G401 (cell line): ENCODE data around the gene RNF149. TPM values are rescaled to one million over a fixed set of nuclear protein-coding genes. Genes with fewer than 3 reads are reported as not detected.
"Not testable (repeated sequence)": the region's sequence is repeated elsewhere in the genome, so short reads cannot be mapped to it uniquely, and the experiment has no call there.

Source experiments
- DNase-seq: peaks from one replicate; pipeline ENCODE4 v3.0.0-alpha.2; 2015; ENCODE audit warnings: low spot score
- in situ Hi-C: cut with HindIII; loops from 2 replicates; pipeline ENCODE4 v1.10.0; 2016; ENCODE audit warnings: low sequenced_read_pairs, mixed read lengths
- total RNA-seq: library from RNA; depleted of rRNA; stranded (reverse); fragments of >200 nt; shearing (Covaris generic); gene quantifications from 2 replicates; pipeline ENCODE4 v1.2.3, GENCODE V29; 2014

Gene RNF149
- total RNA-seq, 1 experiment from 2014 or later = 21.7 TPM

GRCh38 chr2:101267671-101268656 lies 40.5 kb downstream of the RNF149 start:
- no peak for DNase-seq
- in situ Hi-C loops = no loop called here

GRCh38 chr2:101265893-101266499 lies 42.5 kb downstream of the RNF149 start:
- DNase-seq = no peak
- in situ Hi-C loops = no loop called here

DNA sequence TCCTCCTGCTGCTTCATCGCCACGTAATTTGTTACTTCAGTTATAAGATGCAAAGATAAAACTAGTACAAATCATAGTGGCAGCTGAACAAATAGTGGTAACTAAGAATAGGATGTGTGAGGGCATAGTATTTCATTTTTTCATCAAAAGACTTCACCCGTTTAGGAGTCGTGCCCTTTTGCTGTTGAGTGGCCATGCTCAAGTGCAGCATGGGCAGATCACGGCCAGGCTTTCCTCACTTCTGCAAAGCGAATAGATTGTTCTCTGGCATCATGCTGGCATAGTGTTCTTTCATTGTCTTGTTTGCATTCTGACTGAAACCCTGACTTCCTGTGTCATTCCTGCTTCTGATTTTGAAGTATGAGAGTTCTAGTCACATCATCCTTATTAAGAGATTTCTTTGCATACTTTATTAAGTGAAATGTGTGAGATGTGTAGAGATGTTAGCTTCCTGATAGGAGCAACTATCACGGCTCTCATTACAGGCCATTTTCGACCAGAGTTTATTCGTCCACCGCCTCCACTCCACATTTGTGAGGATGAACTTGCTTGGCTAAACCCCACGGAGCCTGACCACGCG lies 44.1 kb downstream of the RNF149 start:
- no peak for DNase-seq
- in situ Hi-C loops = no loop called here

DNA sequence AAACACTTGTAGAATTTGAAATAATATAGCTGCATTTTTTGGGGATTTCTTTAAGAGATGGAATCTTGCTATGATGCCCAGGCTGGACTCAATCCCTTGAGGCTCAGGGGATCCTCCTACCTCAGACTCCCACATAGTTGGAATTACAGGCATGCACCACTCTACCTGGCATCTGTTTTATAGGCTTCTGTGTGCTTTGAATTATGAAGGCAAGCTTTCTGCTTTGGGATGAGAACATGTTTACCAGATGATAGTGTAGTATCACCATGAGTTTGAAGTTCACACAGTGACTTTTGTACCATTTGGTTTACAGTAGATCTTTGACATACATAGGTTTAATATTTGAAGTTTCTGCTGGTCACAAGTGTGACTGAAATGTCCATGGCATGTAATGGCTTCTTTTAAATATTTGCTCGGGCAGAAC lies 45.1 kb downstream of the RNF149 start:
- DNase-seq = no peak
- in situ Hi-C loops = no loop called here

GRCh38 chr2:101262142-101262541 lies 46.4 kb downstream of the RNF149 start:
- in situ Hi-C loops = no loop called here

GRCh38 chr2:101258804-101259203 lies 49.7 kb downstream of the RNF149 start:
- in situ Hi-C loops = no loop called here
- DNase-seq = no peak

More at GRCh38 chr2:101262142-101262541, 46.4 kb downstream of the RNF149 start:
- no peak for DNase-seq

DNA sequence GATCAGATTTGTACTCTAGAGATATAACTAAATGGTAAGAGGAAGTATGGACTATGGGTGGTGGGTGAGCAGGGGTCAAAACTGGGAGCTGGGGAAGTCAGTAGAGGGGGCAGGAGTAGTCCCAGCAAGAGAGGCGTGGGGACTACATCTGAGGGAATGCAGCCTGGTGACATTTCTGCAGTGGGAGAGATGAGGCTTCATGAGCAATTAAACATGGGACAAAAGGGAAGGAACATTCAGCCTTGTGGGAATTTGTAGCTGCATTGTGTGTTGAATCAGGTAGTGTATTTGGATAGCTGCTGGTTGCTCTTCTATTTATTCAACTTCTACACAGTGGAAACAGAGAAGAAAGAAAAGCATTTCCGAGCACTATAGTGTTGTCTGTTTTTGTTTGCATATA lies 52.2 kb downstream of the RNF149 start:
- no peak for DNase-seq
- in situ Hi-C loops = no loop called here

- in situ Hi-C loops = no loop called here
- DNase-seq = no peak
These were observed 53.0 kb downstream of the RNF149 start for GRCh38 chr2:101255501-101255900.

DNA sequence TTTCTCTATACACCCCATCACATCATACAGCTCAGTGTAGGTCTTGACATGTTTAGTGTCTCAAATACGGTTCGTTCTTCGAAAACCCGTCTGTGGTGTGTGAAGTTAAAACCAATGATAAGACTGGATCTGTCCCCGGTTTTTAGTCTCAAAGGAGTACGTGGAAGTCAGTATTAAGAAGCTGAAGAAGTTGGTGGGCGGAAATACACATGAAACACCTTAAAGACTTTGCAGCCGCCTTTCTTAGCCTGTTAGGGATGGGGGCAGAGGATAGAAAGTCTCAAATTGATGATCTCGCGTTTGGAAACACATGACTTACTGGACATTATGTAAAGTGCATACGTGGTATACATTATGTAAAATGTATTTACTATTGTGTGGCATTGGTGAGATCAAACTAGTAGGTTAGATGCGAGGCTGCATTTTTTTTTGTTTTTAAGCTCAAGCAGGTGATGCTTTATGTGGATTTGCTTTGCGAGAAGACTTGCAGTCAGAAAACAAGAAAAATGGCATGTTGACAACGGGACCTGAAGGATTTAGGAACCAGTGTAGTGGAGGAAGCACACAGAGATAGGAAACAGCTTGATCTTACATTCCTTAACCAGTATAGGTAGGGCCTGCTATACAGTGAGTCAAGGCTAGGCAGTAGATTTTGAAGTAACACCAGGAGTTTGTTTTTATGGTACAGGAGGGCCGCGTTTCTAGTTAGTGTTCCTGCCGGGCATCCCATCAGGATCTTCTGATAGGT lies 54.6 kb downstream of the RNF149 start:
- in situ Hi-C loops = no loop called here

DNA sequence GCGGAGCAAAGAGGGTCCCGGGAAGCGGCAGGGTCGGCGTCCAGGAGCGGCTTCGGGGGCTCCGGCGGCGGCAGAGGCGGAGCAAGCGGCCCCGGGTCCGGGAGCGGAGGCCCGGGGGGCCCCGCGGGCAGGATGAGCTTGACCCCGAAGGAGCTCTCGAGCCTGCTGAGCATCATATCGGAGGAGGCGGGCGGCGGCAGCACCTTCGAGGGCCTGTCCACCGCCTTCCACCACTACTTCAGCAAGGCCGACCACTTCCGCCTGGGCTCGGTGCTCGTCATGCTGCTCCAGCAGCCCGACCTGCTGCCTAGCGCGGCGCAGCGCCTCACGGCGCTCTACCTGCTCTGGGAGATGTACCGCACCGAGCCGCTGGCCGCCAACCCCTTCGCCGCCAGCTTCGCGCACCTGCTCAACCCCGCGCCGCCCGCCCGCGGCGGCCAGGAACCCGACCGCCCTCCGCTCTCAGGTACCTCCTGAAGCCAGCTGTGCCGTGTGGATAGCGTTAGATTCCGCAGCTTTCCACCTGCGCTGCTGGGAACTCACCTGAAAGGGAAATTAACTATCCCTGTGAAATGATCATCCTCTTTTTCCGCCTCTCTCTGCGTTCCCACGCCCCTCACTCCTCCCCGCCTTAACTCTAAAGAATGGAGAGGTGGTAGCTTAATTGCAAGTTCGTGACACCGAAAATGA lies 55.3 kb downstream of the RNF149 start:
- in situ Hi-C loops = no loop called here
- DNase-seq = peak; percentile 49

More for the DNA sequence above, 54.6 kb downstream of the RNF149 start:
- DNase-seq = no peak

DNA sequence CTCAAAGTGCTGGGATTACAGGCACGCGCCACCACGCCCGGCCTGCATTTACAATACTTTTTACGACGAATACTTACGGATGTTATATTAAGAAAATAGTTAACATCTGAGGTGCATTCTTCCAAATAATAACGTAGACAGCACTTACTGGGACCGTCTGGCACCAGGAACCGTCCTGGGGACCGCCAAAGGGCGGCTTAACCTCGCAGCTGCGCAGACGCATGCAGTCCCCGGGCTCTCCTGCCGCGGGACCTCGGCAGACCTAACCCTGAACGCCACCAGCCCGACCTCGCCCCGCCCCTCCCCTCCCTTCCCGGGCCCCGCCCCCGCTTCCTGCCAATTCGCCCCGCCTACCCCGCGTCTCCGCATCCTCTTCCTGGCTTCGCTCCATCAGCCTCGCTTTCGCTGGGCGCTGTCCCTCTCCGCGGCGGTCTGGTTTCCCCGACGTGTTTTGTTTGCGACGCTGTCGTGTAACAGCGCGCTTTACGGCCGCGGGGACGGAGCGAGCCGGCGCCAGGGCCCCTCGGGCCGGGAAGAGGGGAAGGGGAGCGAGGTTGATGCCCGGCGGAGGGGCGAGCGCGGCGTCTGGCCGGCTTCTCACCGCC lies 56.0 kb downstream of the RNF149 start, which contains the start of gene CNOT11:
Gene CNOT11 (plus strand): TSS at position 479 of the 605 bp plus-strand sequence. CDS start 79 bp downstream, at position 558.
- in situ Hi-C loops = no loop called here
- DNase-seq = peak; percentile 93

DNA sequence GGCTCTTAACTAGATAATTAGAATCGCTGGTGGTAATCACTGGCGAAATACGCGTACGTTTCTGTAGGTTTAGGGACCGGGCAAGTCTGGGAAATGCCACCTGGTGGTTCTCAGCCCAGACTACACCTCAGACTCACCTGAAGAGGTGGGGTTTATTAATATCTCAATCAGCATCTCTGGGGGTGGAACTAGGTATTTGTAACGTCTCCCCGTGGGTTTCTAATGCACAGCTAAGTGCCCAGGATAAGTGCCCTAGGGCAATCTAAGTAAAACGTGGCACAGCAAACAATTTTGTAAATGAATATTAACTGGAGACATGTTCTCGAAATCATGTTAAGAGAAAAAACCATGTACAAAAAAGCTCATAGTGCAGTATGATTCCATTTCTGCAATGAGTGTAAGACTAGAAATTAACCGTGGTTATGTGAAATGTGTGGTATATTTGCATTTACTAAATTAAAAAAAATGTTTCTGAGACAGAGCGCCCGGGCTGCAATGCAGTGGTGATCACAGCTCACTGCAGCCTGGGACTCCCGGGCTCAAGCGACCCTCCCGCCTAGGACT lies 56.6 kb downstream of the RNF149 start:
- in situ Hi-C loops = no loop called here
- peak; percentile 52 for DNase-seq

- DNase-seq, in situ Hi-C loops: not testable (repeated sequence)
These were observed 57.2 kb downstream of the RNF149 start for GRCh38 chr2:101251246-101251781.

- in situ Hi-C loops = no loop called here
- DNase-seq = no peak
These were observed 58.7 kb downstream of the RNF149 start for GRCh38 chr2:101249826-101250225.

GRCh38 chr2:101248756-101249155 lies 59.7 kb downstream of the RNF149 start:
- DNase-seq, in situ Hi-C loops: not testable (repeated sequence)

GRCh38 chr2:101245468-101245867 lies 63.0 kb downstream of the RNF149 start:
- DNase-seq, in situ Hi-C loops: not testable (repeated sequence)

- in situ Hi-C loops, DNase-seq: not testable (repeated sequence)
These were observed 63.6 kb downstream of the RNF149 start for GRCh38 chr2:101244899-101245298.

DNA sequence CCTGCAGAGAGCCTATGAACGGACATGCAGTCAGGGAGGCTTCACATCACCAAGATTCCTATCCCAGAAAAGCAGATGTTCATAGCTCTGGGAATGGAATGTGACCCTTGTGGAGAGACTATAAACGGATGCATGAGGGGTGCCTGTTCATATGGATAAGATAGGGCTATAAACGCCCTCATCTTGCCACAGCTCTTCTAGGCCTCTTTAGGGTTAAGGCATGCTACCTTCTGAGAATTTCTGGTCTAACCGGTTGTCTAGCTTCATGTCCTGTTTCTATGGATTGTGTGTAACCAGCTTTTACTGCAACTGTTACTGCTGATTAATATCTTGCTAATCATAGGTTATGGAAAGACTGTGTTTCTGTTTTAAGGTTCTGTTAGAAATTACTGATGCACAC lies 64.1 kb downstream of the RNF149 start:
- in situ Hi-C loops, DNase-seq: not testable (repeated sequence)
